ENCODE measurements around the gene PAX5.

Gene PAX5

GRCh38 chr9:36836486-36836885 is 197.6 kb downstream of the PAX5 start:
- no peak for DNase-seq
- H3K27me3 ChIP-seq (replicated peaks), result peaks cover 9% of the 10 kb centered on the region
- no peaks in the 10 kb centered on the region for H3K36me3 ChIP-seq (replicated peaks)
- no peak overlapping the region for H3K4me3 ChIP-seq (ENCODE audit: low read depth, low read length)
- TF ChIP-seq CTCF (IDR thresholded peaks at IDR 0.05; ENCODE audit: low read depth, low read length, missing control alignments), result no peak
- no peak overlapping the region for H3K27ac ChIP-seq
- in situ Hi-C loops (cut with HindIII; ENCODE audit: low pct_ligation_motif_present, low sequenced_read_pairs), result no loop called here

GRCh38 chr9:36835271-36835996 is 198.6 kb downstream of the PAX5 start:
- peaks cover 7% of the 10 kb centered on the region for H3K27me3 ChIP-seq (replicated peaks)

GRCh38 chr9:36834736-36835135 is 199.3 kb downstream of the PAX5 start:
- TF ChIP-seq CTCF (IDR thresholded peaks at IDR 0.05; ENCODE audit: low read depth, low read length, missing control alignments), result no peak
- Histone ChIP-seq H3K36me3 (replicated peaks) (no peaks in the 10 kb centered on the region), H3K4me3 (ENCODE audit: low read depth, low read length) (no peak overlapping the region), H3K27me3 (replicated peaks) (peaks cover 7% of the 10 kb centered on the region), H3K27ac (no peak overlapping the region)
- in situ Hi-C loops (cut with HindIII; ENCODE audit: low pct_ligation_motif_present, low sequenced_read_pairs), result no loop called here
- DNase-seq, result no peak

More at GRCh38 chr9:36835271-36835996, 198.6 kb downstream of the PAX5 start:
- no peak for DNase-seq
- H3K27ac ChIP-seq, result no peak overlapping the region
- H3K36me3 ChIP-seq (replicated peaks), result no peaks in the 10 kb centered on the region
- no peak for TF ChIP-seq CTCF (IDR thresholded peaks at IDR 0.05; ENCODE audit: low read depth, low read length, missing control alignments)
- H3K4me3 ChIP-seq (ENCODE audit: low read depth, low read length), result no peak overlapping the region
- in situ Hi-C loops (cut with HindIII; ENCODE audit: low pct_ligation_motif_present, low sequenced_read_pairs), result no loop called here

GRCh38 chr9:36833954-36834353 is 200.1 kb downstream of the PAX5 start:
- DNase-seq, result no peak
- no peak overlapping the region for H3K27ac ChIP-seq
- in situ Hi-C loops (cut with HindIII; ENCODE audit: low pct_ligation_motif_present, low sequenced_read_pairs), result no loop called here
- no peak for TF ChIP-seq CTCF (IDR thresholded peaks at IDR 0.05; ENCODE audit: low read depth, low read length, missing control alignments)
- H3K36me3 ChIP-seq (replicated peaks), result no peaks in the 10 kb centered on the region
- H3K4me3 ChIP-seq (ENCODE audit: low read depth, low read length), result no peak overlapping the region
- H3K27me3 ChIP-seq (replicated peaks), result peaks cover 7% of the 10 kb centered on the region

- peaks cover 7% of the 10 kb centered on the region for H3K27me3 ChIP-seq (replicated peaks)
- in situ Hi-C loops (cut with HindIII; ENCODE audit: low pct_ligation_motif_present, low sequenced_read_pairs), result no loop called here
- H3K36me3 ChIP-seq (replicated peaks), result no peaks in the 10 kb centered on the region
- TF ChIP-seq CTCF (IDR thresholded peaks at IDR 0.05; ENCODE audit: low read depth, low read length, missing control alignments), result peak; percentile 19
- no peak overlapping the region for H3K27ac ChIP-seq
- no peak overlapping the region for H3K4me3 ChIP-seq (ENCODE audit: low read depth, low read length)
- no peak for DNase-seq
These were observed 201.8 kb downstream of the PAX5 start for GRCh38 chr9:36832164-36832795.
